G401 (cell line): Measurements from ENCODE around the gene SLC35G3. TPM values are rescaled to one million over a fixed set of nuclear protein-coding genes. Genes with fewer than 3 reads are reported as not detected.

Experiments used
- DNase-seq: peaks from one replicate; pipeline ENCODE4 v3.0.0-alpha.2; 2015; ENCODE audit warnings: low spot score
- in situ Hi-C: cut with HindIII; loops from 2 replicates; pipeline ENCODE4 v1.10.0; 2016; ENCODE audit warnings: low sequenced_read_pairs, mixed read lengths
- total RNA-seq: library from RNA; depleted of rRNA; stranded (reverse); fragments of >200 nt; shearing (Covaris generic); gene quantifications from 2 replicates; pipeline ENCODE4 v1.2.3, GENCODE V29; 2014; rRNA removed

The SLC35G3 gene
- total RNA-seq, 1 experiment from 2014 or later = not detected

GRCh38 chr17:35146214-35146833 is 47.9 kb downstream of the SLC35G3 start:
- in situ Hi-C loops = no loop called here
- no peak for DNase-seq

GRCh38 chr17:35144840-35145239 is 49.4 kb downstream of the SLC35G3 start:
- in situ Hi-C loops = no loop called here
- DNase-seq = no peak

Other genes with a start within 250 kb of the SLC35G3 start
- 0.12 and 0.14 TPM in 2 replicates for gene CCT6B, start 232.9 kb downstream of the SLC35G3 start, total RNA-seq
- 16.9 and 22.3 TPM in 2 replicates for gene ZNF830, start 232.9 kb downstream of the SLC35G3 start, total RNA-seq
- 38.8 and 49.3 TPM in 2 replicates for gene LIG3, start 213.9 kb downstream of the SLC35G3 start, total RNA-seq
- 6.5 and 13.0 TPM in 2 replicates for gene RFFL, start 130.7 kb downstream of the SLC35G3 start, total RNA-seq
- gene RAD51D, start 74.5 kb downstream of the SLC35G3 start, total RNA-seq = 8.1 and 12.9 TPM in 2 replicates
- not detected in 2 replicates for gene FNDC8, start 72.8 kb downstream of the SLC35G3 start, total RNA-seq
- gene NLE1, start 52.1 kb downstream of the SLC35G3 start, total RNA-seq = 29.0 and 29.7 TPM in 2 replicates
- gene UNC45B, start 46.6 kb downstream of the SLC35G3 start, total RNA-seq = not detected in 2 replicates
- 0.06 and 0.54 TPM in 2 replicates for gene SLFN5, start 48.7 kb upstream of the SLC35G3 start, total RNA-seq
- gene SLFN11, start 179.2 kb upstream of the SLC35G3 start, total RNA-seq = not detected in 2 replicates
- gene SLFN12, start 238.1 kb upstream of the SLC35G3 start, total RNA-seq = 12.3 and 15.0 TPM in 2 replicates